WI38 (cell line): Measurements from ENCODE around the gene TMEM132D.

ENCODE experiments used
- H3K4me3 ChIP-seq: 2 replicates; pipeline ENCODE4 v1.5.1; 2011; ENCODE audit warnings: low read depth, mild to moderate bottlenecking, control low read depth, low read length
- CTCF ChIP-seq: IDR thresholded peaks from 2 replicates; pipeline ENCODE4 v1.5.1; 2012; ENCODE audit warnings: low read depth, mild to moderate bottlenecking, control low read depth, low read length

The TMEM132D gene

DNA sequence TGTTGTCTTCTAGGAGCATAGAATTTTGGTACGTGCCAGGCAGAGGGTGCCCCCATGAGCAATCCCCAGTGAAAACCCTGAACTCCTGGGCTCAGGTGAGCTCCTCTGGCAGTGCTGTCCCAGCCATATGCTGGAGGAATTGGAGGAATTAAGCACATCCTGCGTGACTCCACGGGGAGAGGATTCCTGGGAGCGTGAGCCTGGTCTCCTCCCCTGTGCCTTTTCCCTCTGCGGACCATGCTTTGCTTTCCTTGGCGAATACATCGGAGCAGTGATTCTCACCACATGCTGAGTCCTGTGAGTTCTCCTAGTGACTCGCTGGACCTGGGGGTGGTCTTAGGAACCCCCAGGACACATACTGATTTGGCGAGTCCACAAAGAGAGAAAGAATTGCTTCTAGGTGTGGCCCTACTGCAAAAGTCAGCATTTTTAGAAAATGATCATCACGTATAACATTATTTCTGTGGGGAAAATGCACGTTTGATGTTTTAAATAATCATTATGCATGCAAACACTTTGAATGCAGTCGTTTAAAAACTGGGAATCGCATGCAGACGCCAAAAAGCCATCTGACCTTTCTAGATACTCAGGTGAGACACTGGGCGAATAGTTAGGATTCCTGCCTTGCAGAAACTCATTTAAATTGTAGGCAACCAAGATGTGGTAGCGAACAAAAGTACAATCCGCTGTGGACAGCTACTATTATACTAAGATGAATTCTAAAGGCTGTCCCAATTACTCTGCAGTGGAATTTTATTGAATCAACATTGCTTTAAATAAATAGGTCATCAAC lies 370.9 kb downstream of the TMEM132D start:
- no peak overlapping the region for H3K4me3 ChIP-seq
- TF ChIP-seq CTCF, result no peak

GRCh38 chr12:129532082-129532481 lies 371.7 kb downstream of the TMEM132D start:
- no peak overlapping the region for H3K4me3 ChIP-seq
- no peak for TF ChIP-seq CTCF

GRCh38 chr12:129530984-129531383 lies 372.8 kb downstream of the TMEM132D start:
- no peak overlapping the region for H3K4me3 ChIP-seq
- TF ChIP-seq CTCF, result no peak

DNA sequence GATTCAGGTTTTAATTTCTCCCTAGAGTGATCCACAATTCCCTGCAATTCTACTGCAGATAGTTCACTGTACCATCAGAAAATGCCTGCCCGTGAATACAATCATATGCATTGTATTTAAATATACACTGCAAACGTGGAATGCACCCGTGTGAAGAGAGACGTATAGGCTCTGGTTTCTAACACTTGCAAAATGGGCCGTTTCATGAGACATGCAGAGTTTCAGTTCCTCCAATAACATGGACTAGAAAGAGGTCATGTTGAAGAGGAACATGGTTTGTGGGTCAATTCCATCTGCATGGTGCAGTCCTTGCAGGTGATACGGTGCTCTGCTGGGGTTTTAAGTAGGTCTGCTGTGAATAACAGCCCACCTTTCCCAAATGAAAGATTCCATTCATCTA lies 373.3 kb downstream of the TMEM132D start:
- TF ChIP-seq CTCF, result no peak
- no peak overlapping the region for H3K4me3 ChIP-seq

GRCh38 chr12:129527506-129527905 lies 376.3 kb downstream of the TMEM132D start:
- no peak overlapping the region for H3K4me3 ChIP-seq
- no peak for TF ChIP-seq CTCF

GRCh38 chr12:129523621-129524020 lies 380.2 kb downstream of the TMEM132D start:
- no peak overlapping the region for H3K4me3 ChIP-seq
- TF ChIP-seq CTCF, result no peak

DNA sequence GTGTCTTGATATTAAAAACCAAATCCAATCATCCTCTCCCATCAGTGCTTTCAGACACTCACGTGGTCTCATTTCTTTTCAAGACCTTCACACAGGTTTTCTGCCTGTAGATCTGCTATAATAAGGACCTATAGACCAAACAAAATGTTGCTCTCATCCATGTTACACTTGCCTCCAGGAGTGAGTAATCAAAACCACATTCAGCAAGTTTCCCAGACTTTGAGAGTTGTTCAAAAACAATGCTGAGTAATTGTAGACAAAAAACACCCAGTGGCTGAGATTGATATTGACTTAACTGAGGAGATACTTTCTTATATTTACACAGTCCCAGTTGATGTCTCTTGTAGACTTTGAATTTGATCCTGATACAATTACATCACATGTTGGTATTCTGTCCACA lies 383.1 kb downstream of the TMEM132D start:
- H3K4me3 ChIP-seq, result no peak overlapping the region
- no peak for TF ChIP-seq CTCF
